GM12878 (cell line): Measurements from ENCODE around the gene FFAR2. TPM values are rescaled to one million over a fixed set of nuclear protein-coding genes. Genes with fewer than 3 reads are reported as not detected.

Experiments used
- CHD1 ChIP-seq: IDR thresholded peaks from 2 replicates; pipeline ENCODE4 v1.6.1; 2012; ENCODE audit warnings: low read depth, low read length, improper control_type of control experiment
- CREB1 ChIP-seq: IDR thresholded peaks from 2 replicates; pipeline ENCODE4 v1.6.1; 2012; ENCODE audit warnings: low read depth, mild to moderate bottlenecking, inconsistent platforms
- EZH2 ChIP-seq: IDR thresholded peaks from 2 replicates; pipeline ENCODE4 v1.6.1; 2012; ENCODE audit warnings: low read depth, mild to moderate bottlenecking, control low read depth, inconsistent platforms, low read length, borderline replicate concordance; ENCODE audit not compliant: control insufficient read depth
- GABPA ChIP-seq: IDR thresholded peaks from 2 replicates; pipeline ENCODE4 v1.6.1; 2014; ENCODE audit warnings: antibody characterized with exemption, low read depth, mild to moderate bottlenecking, inconsistent platforms
- IKZF2 ChIP-seq, 2 experiments: fragments of 450-650 bp; IDR thresholded peaks; 2 replicates each; pipeline ENCODE4 v1.6.1; 2017; ENCODE audit warnings: mild to moderate bottlenecking in 2 of 2, moderate library complexity in 2 of 2
- NBN ChIP-seq: fragments of 450-650 bp; IDR thresholded peaks from 2 replicates; pipeline ENCODE4 v1.6.1; 2016
- NFYB ChIP-seq: IDR thresholded peaks from 2 replicates; pipeline ENCODE4 v1.6.1; 2011; ENCODE audit warnings: low read depth, mild to moderate bottlenecking, low read length, improper control_type of control experiment, moderate library complexity; ENCODE audit not compliant: insufficient read depth
- NR2C2 ChIP-seq: IDR thresholded peaks from 2 replicates; pipeline ENCODE4 v1.6.1; 2011; ENCODE audit warnings: borderline replicate concordance, low read depth; ENCODE audit not compliant: control insufficient read depth, insufficient read length
- NR2F1 ChIP-seq: fragments of 450-650 bp; conservative IDR thresholded peaks from 2 replicates; pipeline ENCODE4 v1.6.1; 2017; ENCODE audit warnings: mild to moderate bottlenecking
- POLR2A ChIP-seq: IDR thresholded peaks from 2 replicates; pipeline ENCODE4 v1.6.1; 2011; ENCODE audit warnings: low read depth, mild to moderate bottlenecking, low read length
- RFX5 ChIP-seq: IDR thresholded peaks from 2 replicates; pipeline ENCODE4 v1.6.1; 2011; ENCODE audit warnings: low read depth, low read length, improper control_type of control experiment
- SREBF1 ChIP-seq: IDR thresholded peaks from 2 replicates; pipeline ENCODE4 v1.6.1; 2012; ENCODE audit warnings: mild to moderate bottlenecking, low read length
- STAT3 ChIP-seq: IDR thresholded peaks from 2 replicates; pipeline ENCODE4 v1.6.1; 2011; ENCODE audit warnings: low read depth, low read length, improper control_type of control experiment
- TCF3 ChIP-seq: IDR thresholded peaks from 2 replicates; pipeline ENCODE4 v1.6.1; 2012; ENCODE audit warnings: low read depth, mild to moderate bottlenecking, low read length, borderline replicate concordance; ENCODE audit not compliant: insufficient read depth
- ZBED1 ChIP-seq: IDR thresholded peaks from 2 replicates; pipeline ENCODE4 v1.6.1; 2016; ENCODE audit warnings: borderline replicate concordance
- polyA plus RNA-seq, 11 experiments: library from polyadenylated mRNA; depleted of rRNA in 4 of 11; unstranded in 6 of 11; stranded (reverse) in 5 of 11; fragments of >200 nt; fragmentation: Nextera tagmentation in 4 of 11; fragmentation: Illumina TruSeq in 1 of 11; extraction: Ambion mirVana in 4 of 11; extraction: Trizol in 1 of 11; gene quantifications; 1 replicate in 1 of 11; 2 replicates in 10 of 11; pipeline versions ENCODE4 v1.2.1 to v1.2.3, GENCODE V29; 2011 to 2016; ENCODE audit warnings: inconsistent platforms in 2 of 11, missing spikeins in 2 of 11, low read depth in 1 of 11
- total RNA-seq, 4 experiments: library from RNA; depleted of rRNA in 3 of 4; stranded (reverse); fragments of >200 nt in 3 of 4; fragmentation: Illumina TruSeq in 1 of 4; extraction: Trizol in 1 of 4; gene quantifications; 2 replicates each; pipeline versions ENCODE4 v1.2.1 to v1.2.3, GENCODE V29; 2013 to 2021
- TF ChIP-seq, protein P1 (sequence below): fragments of 450-650 bp; IDR thresholded peaks from 2 replicates; pipeline ENCODE4 v1.6.1; 2018; ENCODE audit warnings: mild to moderate bottlenecking, low read depth, moderate library complexity; ENCODE audit not compliant: partially characterized antibody
- TF ChIP-seq, protein P2 (sequence below): IDR thresholded peaks from 2 replicates; pipeline ENCODE4 v1.6.1; 2012; ENCODE audit warnings: improper control_type of control experiment, low read depth, low read length; ENCODE audit not compliant: insufficient replicate concordance
- TF ChIP-seq, protein P3 (sequence below): fragments of 450-650 bp; IDR thresholded peaks from 2 replicates; pipeline ENCODE4 v1.6.1; 2017; ENCODE audit warnings: low read depth, mild to moderate bottlenecking, moderate library complexity
- TF ChIP-seq, protein P4 (sequence below): fragments of 450-650 bp; conservative IDR thresholded peaks from 2 replicates; pipeline ENCODE4 v1.6.1; 2017; ENCODE audit warnings: mild to moderate bottlenecking, moderate library complexity

The FFAR2 gene
- total and polyA plus RNA-seq, 10 of the 15 experiments (the other 5 are each of a cell fraction or from before 2014, with no cell fraction given), result 0.05 to 4.0 (median 2.1) TPM

DNA sequence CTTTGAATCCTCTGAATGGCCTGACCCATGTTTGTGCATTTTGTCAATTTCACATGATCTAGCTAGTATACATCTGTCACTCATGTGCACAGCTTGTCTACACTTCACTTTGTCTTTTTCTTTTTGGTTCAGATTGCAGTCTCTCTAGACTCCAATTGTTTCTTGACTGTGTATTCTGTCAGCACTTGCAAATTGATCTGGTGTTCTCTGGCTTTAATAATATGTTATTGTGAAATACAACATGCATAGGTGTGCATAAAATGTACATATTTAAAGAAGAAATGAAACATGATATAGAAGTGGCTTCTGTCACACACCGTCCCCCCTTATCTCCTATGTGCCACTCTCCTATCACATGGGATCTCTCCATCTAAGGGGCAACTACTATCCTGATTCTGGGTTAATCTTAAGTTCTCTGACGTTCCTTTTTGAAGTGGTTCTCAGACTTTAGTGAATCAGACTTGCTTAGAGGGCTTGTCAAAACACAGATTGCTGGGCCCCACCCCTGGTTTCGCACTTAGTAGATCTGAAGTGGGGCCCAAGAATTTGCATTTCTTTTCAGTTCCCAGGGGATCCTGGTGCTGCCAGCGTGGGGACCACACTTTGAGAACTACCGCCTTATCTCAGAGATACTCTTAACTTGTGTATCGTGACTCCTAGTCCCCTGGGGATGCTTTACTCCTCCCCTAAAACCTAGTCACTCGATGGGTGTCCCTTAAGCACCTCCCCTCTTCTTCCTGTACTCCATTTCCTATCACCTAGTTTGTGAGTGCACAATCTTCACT is 36.4 kb downstream of the FFAR2 start (continued):
- TF ChIP-seq CHD1 (no peak), TCF3 (no peak), NR2F1 (no peak), NBN (peak; percentile 72), ZBED1 (peak; percentile 75; the same call in 1 of the 2 replicates), IKZF2 (IDR thresholded peaks at IDR 0.05) (0 out of 4 replicates have a peak, but pooled peaks of 1 of the 2 experiments have one; percentile 54), NR2C2 (no peak), SREBF1 (no peak), EZH2 (no peak), CREB1 (peak; percentile 40; the same call in 1 of the 2 replicates), GABPA (no peak), POLR2A (no peak), RFX5 (no peak), NFYB (no peak), STAT3 (no peak)
- TF ChIP-seq, protein P1, sequence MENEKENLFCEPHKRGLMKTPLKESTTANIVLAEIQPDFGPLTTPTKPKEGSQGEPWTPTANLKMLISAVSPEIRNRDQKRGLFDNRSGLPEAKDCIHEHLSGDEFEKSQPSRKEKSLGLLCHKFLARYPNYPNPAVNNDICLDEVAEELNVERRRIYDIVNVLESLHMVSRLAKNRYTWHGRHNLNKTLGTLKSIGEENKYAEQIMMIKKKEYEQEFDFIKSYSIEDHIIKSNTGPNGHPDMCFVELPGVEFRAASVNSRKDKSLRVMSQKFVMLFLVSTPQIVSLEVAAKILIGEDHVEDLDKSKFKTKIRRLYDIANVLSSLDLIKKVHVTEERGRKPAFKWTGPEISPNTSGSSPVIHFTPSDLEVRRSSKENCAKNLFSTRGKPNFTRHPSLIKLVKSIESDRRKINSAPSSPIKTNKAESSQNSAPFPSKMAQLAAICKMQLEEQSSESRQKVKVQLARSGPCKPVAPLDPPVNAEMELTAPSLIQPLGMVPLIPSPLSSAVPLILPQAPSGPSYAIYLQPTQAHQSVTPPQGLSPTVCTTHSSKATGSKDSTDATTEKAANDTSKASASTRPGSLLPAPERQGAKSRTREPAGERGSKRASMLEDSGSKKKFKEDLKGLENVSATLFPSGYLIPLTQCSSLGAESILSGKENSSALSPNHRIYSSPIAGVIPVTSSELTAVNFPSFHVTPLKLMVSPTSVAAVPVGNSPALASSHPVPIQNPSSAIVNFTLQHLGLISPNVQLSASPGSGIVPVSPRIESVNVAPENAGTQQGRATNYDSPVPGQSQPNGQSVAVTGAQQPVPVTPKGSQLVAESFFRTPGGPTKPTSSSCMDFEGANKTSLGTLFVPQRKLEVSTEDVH, result no peak
- TF ChIP-seq, protein P2, sequence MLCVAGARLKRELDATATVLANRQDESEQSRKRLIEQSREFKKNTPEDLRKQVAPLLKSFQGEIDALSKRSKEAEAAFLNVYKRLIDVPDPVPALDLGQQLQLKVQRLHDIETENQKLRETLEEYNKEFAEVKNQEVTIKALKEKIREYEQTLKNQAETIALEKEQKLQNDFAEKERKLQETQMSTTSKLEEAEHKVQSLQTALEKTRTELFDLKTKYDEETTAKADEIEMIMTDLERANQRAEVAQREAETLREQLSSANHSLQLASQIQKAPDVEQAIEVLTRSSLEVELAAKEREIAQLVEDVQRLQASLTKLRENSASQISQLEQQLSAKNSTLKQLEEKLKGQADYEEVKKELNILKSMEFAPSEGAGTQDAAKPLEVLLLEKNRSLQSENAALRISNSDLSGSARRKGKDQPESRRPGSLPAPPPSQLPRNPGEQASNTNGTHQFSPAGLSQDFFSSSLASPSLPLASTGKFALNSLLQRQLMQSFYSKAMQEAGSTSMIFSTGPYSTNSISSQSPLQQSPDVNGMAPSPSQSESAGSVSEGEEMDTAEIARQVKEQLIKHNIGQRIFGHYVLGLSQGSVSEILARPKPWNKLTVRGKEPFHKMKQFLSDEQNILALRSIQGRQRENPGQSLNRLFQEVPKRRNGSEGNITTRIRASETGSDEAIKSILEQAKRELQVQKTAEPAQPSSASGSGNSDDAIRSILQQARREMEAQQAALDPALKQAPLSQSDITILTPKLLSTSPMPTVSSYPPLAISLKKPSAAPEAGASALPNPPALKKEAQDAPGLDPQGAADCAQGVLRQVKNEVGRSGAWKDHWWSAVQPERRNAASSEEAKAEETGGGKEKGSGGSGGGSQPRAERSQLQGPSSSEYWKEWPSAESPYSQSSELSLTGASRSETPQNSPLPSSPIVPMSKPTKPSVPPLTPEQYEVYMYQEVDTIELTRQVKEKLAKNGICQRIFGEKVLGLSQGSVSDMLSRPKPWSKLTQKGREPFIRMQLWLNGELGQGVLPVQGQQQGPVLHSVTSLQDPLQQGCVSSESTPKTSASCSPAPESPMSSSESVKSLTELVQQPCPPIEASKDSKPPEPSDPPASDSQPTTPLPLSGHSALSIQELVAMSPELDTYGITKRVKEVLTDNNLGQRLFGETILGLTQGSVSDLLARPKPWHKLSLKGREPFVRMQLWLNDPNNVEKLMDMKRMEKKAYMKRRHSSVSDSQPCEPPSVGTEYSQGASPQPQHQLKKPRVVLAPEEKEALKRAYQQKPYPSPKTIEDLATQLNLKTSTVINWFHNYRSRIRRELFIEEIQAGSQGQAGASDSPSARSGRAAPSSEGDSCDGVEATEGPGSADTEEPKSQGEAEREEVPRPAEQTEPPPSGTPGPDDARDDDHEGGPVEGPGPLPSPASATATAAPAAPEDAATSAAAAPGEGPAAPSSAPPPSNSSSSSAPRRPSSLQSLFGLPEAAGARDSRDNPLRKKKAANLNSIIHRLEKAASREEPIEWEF, result peak; percentile 78
- TF ChIP-seq, protein P3, sequence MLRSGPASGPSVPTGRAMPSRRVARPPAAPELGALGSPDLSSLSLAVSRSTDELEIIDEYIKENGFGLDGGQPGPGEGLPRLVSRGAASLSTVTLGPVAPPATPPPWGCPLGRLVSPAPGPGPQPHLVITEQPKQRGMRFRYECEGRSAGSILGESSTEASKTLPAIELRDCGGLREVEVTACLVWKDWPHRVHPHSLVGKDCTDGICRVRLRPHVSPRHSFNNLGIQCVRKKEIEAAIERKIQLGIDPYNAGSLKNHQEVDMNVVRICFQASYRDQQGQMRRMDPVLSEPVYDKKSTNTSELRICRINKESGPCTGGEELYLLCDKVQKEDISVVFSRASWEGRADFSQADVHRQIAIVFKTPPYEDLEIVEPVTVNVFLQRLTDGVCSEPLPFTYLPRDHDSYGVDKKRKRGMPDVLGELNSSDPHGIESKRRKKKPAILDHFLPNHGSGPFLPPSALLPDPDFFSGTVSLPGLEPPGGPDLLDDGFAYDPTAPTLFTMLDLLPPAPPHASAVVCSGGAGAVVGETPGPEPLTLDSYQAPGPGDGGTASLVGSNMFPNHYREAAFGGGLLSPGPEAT, result peak; percentile 57; the same call in 1 of the 2 replicates
- TF ChIP-seq, protein P4, sequence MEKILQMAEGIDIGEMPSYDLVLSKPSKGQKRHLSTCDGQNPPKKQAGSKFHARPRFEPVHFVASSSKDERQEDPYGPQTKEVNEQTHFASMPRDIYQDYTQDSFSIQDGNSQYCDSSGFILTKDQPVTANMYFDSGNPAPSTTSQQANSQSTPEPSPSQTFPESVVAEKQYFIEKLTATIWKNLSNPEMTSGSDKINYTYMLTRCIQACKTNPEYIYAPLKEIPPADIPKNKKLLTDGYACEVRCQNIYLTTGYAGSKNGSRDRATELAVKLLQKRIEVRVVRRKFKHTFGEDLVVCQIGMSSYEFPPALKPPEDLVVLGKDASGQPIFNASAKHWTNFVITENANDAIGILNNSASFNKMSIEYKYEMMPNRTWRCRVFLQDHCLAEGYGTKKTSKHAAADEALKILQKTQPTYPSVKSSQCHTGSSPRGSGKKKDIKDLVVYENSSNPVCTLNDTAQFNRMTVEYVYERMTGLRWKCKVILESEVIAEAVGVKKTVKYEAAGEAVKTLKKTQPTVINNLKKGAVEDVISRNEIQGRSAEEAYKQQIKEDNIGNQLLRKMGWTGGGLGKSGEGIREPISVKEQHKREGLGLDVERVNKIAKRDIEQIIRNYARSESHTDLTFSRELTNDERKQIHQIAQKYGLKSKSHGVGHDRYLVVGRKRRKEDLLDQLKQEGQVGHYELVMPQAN, result no peak
